ENCODE data around the gene LELP1. TPM values are rescaled to one million over a fixed set of nuclear protein-coding genes. Genes with fewer than 3 reads are reported as not detected.

LELP1 gene
- total RNA-seq: not detected in 2 replicates

DNA sequence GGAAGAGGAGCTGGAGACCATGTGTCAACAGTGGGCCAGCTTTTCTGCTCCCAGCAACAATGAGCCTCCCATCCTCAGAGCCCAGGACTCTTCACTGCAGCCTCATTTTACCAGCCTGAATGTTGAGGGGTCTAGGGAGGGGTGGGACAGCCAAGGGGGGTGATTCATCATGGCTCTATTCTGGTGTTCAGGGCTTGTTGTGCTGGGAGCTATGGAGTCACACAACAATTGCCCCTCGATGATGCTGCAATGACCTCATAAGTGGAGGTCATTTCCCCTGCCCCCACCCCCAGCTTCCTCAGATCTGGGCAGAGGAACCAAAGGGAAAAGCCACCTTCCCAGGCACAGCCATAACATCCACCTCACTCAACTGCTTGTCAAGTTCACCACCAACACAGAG is at the start of gene LELP1:
LELP1 (plus strand) TSS at position 301 of the 400 bp plus-strand sequence. CDS start 1,278 bp downstream, outside the sequence.

GRCh38 chr1:153217212-153217611 is 14.0 kb downstream of the LELP1 start, which contains the start of gene PRR9:
PRR9 (plus strand) TSS chr1:153217584; CDS start chr1:153218145, 561 bp downstream.

Other genes starting within 250 kb of the LELP1 start
- gene SPRR4, start 232.8 kb upstream of the LELP1 start, total RNA-seq: not detected in 2 replicates
- not detected in 2 replicates for gene SPRR1A, start 219.3 kb upstream of the LELP1 start, total RNA-seq
- gene SPRR3, start 201.7 kb upstream of the LELP1 start, total RNA-seq: not detected in 2 replicates
- gene SPRR1B, start 172.2 kb upstream of the LELP1 start, total RNA-seq: not detected in 2 replicates
- not detected in 2 replicates for gene SPRR2D, start 162.3 kb upstream of the LELP1 start, total RNA-seq
- not detected in 2 replicates for gene SPRR2A, start 145.9 kb upstream of the LELP1 start, total RNA-seq
- gene SPRR2B, start 131.8 kb upstream of the LELP1 start, total RNA-seq: not detected in 2 replicates
- not detected in 2 replicates for gene SPRR2E, start 108.9 kb upstream of the LELP1 start, total RNA-seq
- not detected in 2 replicates for gene SPRR2F, start 89.9 kb upstream of the LELP1 start, total RNA-seq
- not detected in 2 replicates for gene SPRR2G, start 52.5 kb upstream of the LELP1 start, total RNA-seq
- gene PRR9, start 14.2 kb downstream of the LELP1 start, total RNA-seq: not detected in 2 replicates
- gene LORICRIN, start 56.3 kb downstream of the LELP1 start, total RNA-seq: not detected in 2 replicates
- gene PGLYRP3, start 109.5 kb downstream of the LELP1 start, total RNA-seq: not detected in 2 replicates
- gene PGLYRP4, start 145.4 kb downstream of the LELP1 start, total RNA-seq: not detected in 2 replicates
- gene S100A9, start 154.4 kb downstream of the LELP1 start, total RNA-seq: 0.19 TPM in 1 of 2 replicates, not detected in the other
- not detected in 2 replicates for gene S100A12, start 172.2 kb downstream of the LELP1 start, total RNA-seq
- gene S100A8, start 187.6 kb downstream of the LELP1 start, total RNA-seq: not detected in 2 replicates
- gene S100A7A, start 213.1 kb downstream of the LELP1 start, total RNA-seq: not detected in 2 replicates